ENCODE measurements around the gene TMEM121.
"Not testable (repeated sequence)": the region's sequence is repeated elsewhere in the genome, so short reads cannot be mapped to it uniquely, and the experiment has no call there.

TMEM121 gene

GRCh38 chr14:105562713-105563346 is 36.4 kb downstream of the TMEM121 start:
- no peaks in the 10 kb centered on the region for H3K36me3 ChIP-seq (replicated peaks)
- no peak overlapping the region for H3K27ac ChIP-seq
- no peaks in the 10 kb centered on the region for H3K27me3 ChIP-seq (replicated peaks)
- no peak overlapping the region for H3K4me3 ChIP-seq (ENCODE audit: low read depth, low read length)
- no peak for TF ChIP-seq CTCF (IDR thresholded peaks at IDR 0.05; ENCODE audit: low read depth, low read length, missing control alignments)
- in situ Hi-C loops (cut with HindIII; ENCODE audit: low pct_ligation_motif_present, low sequenced_read_pairs), result no loop called here
- DNase-seq, result no peak

GRCh38 chr14:105563347-105563737 is 37.0 kb downstream of the TMEM121 start:
- no peak overlapping the region for H3K4me3 ChIP-seq (ENCODE audit: low read depth, low read length)
- no peak for DNase-seq
- in situ Hi-C loops (cut with HindIII; ENCODE audit: low pct_ligation_motif_present, low sequenced_read_pairs), result no loop called here
- H3K27ac ChIP-seq, result no peak overlapping the region
- no peaks in the 10 kb centered on the region for H3K27me3 ChIP-seq (replicated peaks)
- no peak for TF ChIP-seq CTCF (IDR thresholded peaks at IDR 0.05; ENCODE audit: low read depth, low read length, missing control alignments)
- no peaks in the 10 kb centered on the region for H3K36me3 ChIP-seq (replicated peaks)

GRCh38 chr14:105564536-105564935 is 38.2 kb downstream of the TMEM121 start:
- H3K36me3 ChIP-seq (replicated peaks); DNase-seq; H3K4me3 ChIP-seq (ENCODE audit: low read depth, low read length); H3K27ac ChIP-seq; in situ Hi-C loops (cut with HindIII; ENCODE audit: low pct_ligation_motif_present, low sequenced_read_pairs); H3K27me3 ChIP-seq (replicated peaks): not testable (repeated sequence)

GRCh38 chr14:105565185-105565919 is 39.0 kb downstream of the TMEM121 start:
- in situ Hi-C loops (cut with HindIII; ENCODE audit: low pct_ligation_motif_present, low sequenced_read_pairs); H3K27me3 ChIP-seq (replicated peaks); H3K4me3 ChIP-seq (ENCODE audit: low read depth, low read length); H3K36me3 ChIP-seq (replicated peaks); H3K27ac ChIP-seq; DNase-seq: not testable (repeated sequence)

- H3K27ac ChIP-seq; in situ Hi-C loops (cut with HindIII; ENCODE audit: low pct_ligation_motif_present, low sequenced_read_pairs); H3K4me3 ChIP-seq (ENCODE audit: low read depth, low read length); H3K36me3 ChIP-seq (replicated peaks); H3K27me3 ChIP-seq (replicated peaks); DNase-seq: not testable (repeated sequence)
Measured at GRCh38 chr14:105566248-105567163, 40.1 kb downstream of the TMEM121 start.

GRCh38 chr14:105567164-105568103 is 41.1 kb downstream of the TMEM121 start:
- H3K27me3 ChIP-seq (replicated peaks); H3K4me3 ChIP-seq (ENCODE audit: low read depth, low read length); in situ Hi-C loops (cut with HindIII; ENCODE audit: low pct_ligation_motif_present, low sequenced_read_pairs); H3K36me3 ChIP-seq (replicated peaks); DNase-seq; H3K27ac ChIP-seq: not testable (repeated sequence)

GRCh38 chr14:105568140-105568843 is 41.9 kb downstream of the TMEM121 start:
- in situ Hi-C loops (cut with HindIII; ENCODE audit: low pct_ligation_motif_present, low sequenced_read_pairs), result not testable (repeated sequence)

More at GRCh38 chr14:105568140-105568843, 41.9 kb downstream of the TMEM121 start:
- H3K36me3 ChIP-seq (replicated peaks); H3K27ac ChIP-seq; DNase-seq; H3K4me3 ChIP-seq (ENCODE audit: low read depth, low read length); H3K27me3 ChIP-seq (replicated peaks): not testable (repeated sequence)
